ENCODE data around the gene PTPRJ. TPM values are rescaled to one million over a fixed set of nuclear protein-coding genes. Genes with fewer than 3 reads are reported as not detected.

PTPRJ gene
- total and polyA plus RNA-seq, 2 of the 4 experiments (the other 2 are of a cell fraction): 5.6 to 14.9 TPM

DNA sequence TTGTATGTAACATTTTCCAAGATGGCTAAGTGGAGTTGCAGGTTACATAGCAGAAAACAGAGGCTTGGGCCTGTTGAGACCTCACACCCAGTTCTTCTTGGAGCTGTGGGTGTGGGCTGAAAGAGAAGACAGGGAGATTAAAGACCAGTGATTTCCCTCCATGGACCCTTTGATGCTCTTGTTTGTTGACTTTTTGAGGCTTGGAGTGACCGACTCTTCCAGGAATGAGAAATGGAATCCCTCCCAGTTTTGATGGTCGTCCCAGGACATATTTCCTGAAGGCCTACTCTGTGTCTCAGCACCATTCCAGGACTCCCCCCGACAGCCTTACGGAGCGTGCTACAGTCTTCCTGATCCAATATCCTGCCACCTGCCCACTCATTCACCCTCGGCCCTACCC is 96.9 kb downstream of the PTPRJ start:
- Histone ChIP-seq H4K5ac (ENCODE audit: low read depth, low read length) (no peak overlapping the region), H3K18ac (ENCODE audit: low read depth, low read length) (no peak overlapping the region), H4K8ac (ENCODE audit: low read depth in 2 of 2, low read length in 2 of 2) (no peak overlapping the region), H2AK9ac (replicated peaks; ENCODE audit: low read depth, low read length, poor library complexity) (peak overlapping the region; percentile 2), H2AFZ (replicated peaks; ENCODE audit: low read length, poor library complexity) (no peak overlapping the region), H3K4ac (ENCODE audit: low read depth, low read length) (no peak overlapping the region), H2BK15ac (ENCODE audit: low read depth, low read length) (no peak overlapping the region), H3K4me2 (ENCODE audit: low read depth, low read length) (no peak overlapping the region), H2BK5ac (ENCODE audit: low read depth, low read length, poor library complexity, severe bottlenecking) (no peak overlapping the region), H3K79me1 (ENCODE audit: low read depth in 1 of 2, low read length in 2 of 2) (peaks cover 51 to 75% of the 10 kb centered on the region in 2 experiments), H3K27me3 (ENCODE audit: control insufficient read depth, insufficient read depth, low read length) (no peaks in the 10 kb centered on the region), H4K91ac (ENCODE audit: insufficient read depth, low read depth, low read length) (no peak overlapping the region), H3K14ac (replicated peaks; ENCODE audit: low read depth, low read length) (no peak overlapping the region; the same call in 1 of the 2 replicates), H4K20me1 (ENCODE audit: insufficient read depth, low read length) (peaks cover 27% of the 10 kb centered on the region), H2BK120ac (ENCODE audit: low read depth, low read length) (no peak overlapping the region), H3K23ac (ENCODE audit: low read depth, low read length) (no peak overlapping the region), H3K9me3 (ENCODE audit: control insufficient read depth, insufficient read depth, low read length) (no peaks in the 10 kb centered on the region), H2BK20ac (ENCODE audit: low read depth, low read length) (no peak overlapping the region), H3K9ac (ENCODE audit: low read depth, low read length) (no peak overlapping the region), H3K56ac (ENCODE audit: extremely low read depth, insufficient read depth, low read length) (no peak overlapping the region), H3K27ac (ENCODE audit: insufficient read depth, low read length) (no peak overlapping the region), H3K36me3 (ENCODE audit: control insufficient read depth, insufficient read depth, low read length) (no peaks in the 10 kb centered on the region), H3K9me1 (ENCODE audit: insufficient read depth, low read length) (peaks cover 19% of the 10 kb centered on the region; the same call in 1 of the 2 replicates), H3K4me1 (ENCODE audit: control insufficient read depth, insufficient read depth, low read length) (peaks cover 5% of the 10 kb centered on the region), H2AK5ac (ENCODE audit: low read depth, low read length) (no peak overlapping the region), H3K4me3 (ENCODE audit: insufficient read depth, low read depth, low read length) (no peak overlapping the region)
- DNase-seq (peak; percentile 57), ATAC-seq (ENCODE audit: low read depth) (peak; percentile 58)
- POLR2A ChIA-PET (ENCODE audit: unreplicated experiment): no interaction called here
- in situ Hi-C loops (cut with MboI; ENCODE audit: low sequenced_read_pairs): no loop called here
- BruUV-seq (replicated peaks): no TSS peak
- CTCF ChIA-PET: interaction anchor here (0.7 kb wide), 1 partner anchor 11 kb away, joined by 7 read pairs; no protein-coding TSS in a partner anchor
- intact Hi-C loops (cut with micrococcal nuclease): no loop called here
- WGBS, 2 experiments (ENCODE audit: extremely low coverage in 2 of 2, insufficient read length in 1 of 2): 60% methylated on average over 5 of the region's 6 CpGs; no CpG with 5 or more reads in 1 of the 2 experiments
- dilution Hi-C loops (cut with HindIII; ENCODE audit: low sequenced_read_pairs, unreplicated experiment): no loop called here
- TF ChIP-seq, protein P1, sequence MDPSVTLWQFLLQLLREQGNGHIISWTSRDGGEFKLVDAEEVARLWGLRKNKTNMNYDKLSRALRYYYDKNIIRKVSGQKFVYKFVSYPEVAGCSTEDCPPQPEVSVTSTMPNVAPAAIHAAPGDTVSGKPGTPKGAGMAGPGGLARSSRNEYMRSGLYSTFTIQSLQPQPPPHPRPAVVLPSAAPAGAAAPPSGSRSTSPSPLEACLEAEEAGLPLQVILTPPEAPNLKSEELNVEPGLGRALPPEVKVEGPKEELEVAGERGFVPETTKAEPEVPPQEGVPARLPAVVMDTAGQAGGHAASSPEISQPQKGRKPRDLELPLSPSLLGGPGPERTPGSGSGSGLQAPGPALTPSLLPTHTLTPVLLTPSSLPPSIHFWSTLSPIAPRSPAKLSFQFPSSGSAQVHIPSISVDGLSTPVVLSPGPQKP (IDR thresholded peaks at IDR 0.05; ENCODE audit: borderline replicate concordance, low read depth, low read length): no peak
- no peak for TF ChIP-seq RAD21 (IDR thresholded peaks at IDR 0.05; ENCODE audit: low read length)
- TF ChIP-seq MAFK (IDR thresholded peaks at IDR 0.05; ENCODE audit: low read depth, low read length): no peak
- no peak for TF ChIP-seq RCOR1 (IDR thresholded peaks at IDR 0.05; ENCODE audit: insufficient replicate concordance, low read length)
- no peak for TF ChIP-seq CHD1 (IDR thresholded peaks at IDR 0.05; ENCODE audit: low read depth, low read length)
- TF ChIP-seq, protein P2, sequence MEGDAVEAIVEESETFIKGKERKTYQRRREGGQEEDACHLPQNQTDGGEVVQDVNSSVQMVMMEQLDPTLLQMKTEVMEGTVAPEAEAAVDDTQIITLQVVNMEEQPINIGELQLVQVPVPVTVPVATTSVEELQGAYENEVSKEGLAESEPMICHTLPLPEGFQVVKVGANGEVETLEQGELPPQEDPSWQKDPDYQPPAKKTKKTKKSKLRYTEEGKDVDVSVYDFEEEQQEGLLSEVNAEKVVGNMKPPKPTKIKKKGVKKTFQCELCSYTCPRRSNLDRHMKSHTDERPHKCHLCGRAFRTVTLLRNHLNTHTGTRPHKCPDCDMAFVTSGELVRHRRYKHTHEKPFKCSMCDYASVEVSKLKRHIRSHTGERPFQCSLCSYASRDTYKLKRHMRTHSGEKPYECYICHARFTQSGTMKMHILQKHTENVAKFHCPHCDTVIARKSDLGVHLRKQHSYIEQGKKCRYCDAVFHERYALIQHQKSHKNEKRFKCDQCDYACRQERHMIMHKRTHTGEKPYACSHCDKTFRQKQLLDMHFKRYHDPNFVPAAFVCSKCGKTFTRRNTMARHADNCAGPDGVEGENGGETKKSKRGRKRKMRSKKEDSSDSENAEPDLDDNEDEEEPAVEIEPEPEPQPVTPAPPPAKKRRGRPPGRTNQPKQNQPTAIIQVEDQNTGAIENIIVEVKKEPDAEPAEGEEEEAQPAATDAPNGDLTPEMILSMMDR (conservative IDR thresholded peaks at IDR 0.05; ENCODE audit: low read depth, low read length): no peak
- no peak for TF ChIP-seq MAZ (IDR thresholded peaks at IDR 0.05; ENCODE audit: borderline replicate concordance, low read depth, low read length)
- TF ChIP-seq BHLHE40 (IDR thresholded peaks at IDR 0.05; ENCODE audit: low read depth, low read length): no peak
- TF ChIP-seq SMC3 (IDR thresholded peaks at IDR 0.05; ENCODE audit: low read depth, low read length): no peak
- no peak for TF ChIP-seq MXI1 (IDR thresholded peaks at IDR 0.05; ENCODE audit: borderline replicate concordance, low read depth, low read length)
- no peak for TF ChIP-seq POLR2A (IDR thresholded peaks at IDR 0.05; ENCODE audit: low read depth, low read length)
- TF ChIP-seq CEBPB (IDR thresholded peaks at IDR 0.05; ENCODE audit: low read depth, low read length): no peak
- TF ChIP-seq NFE2L2 (IDR thresholded peaks at IDR 0.05; ENCODE audit: low read depth, low read length): no peak
- TF ChIP-seq, protein P3, sequence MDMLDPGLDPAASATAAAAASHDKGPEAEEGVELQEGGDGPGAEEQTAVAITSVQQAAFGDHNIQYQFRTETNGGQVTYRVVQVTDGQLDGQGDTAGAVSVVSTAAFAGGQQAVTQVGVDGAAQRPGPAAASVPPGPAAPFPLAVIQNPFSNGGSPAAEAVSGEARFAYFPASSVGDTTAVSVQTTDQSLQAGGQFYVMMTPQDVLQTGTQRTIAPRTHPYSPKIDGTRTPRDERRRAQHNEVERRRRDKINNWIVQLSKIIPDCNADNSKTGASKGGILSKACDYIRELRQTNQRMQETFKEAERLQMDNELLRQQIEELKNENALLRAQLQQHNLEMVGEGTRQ (IDR thresholded peaks at IDR 0.05; ENCODE audit: low read depth, low read length): no peak
- no peak for TF ChIP-seq RFX5 (IDR thresholded peaks at IDR 0.05; ENCODE audit: low read depth, low read length)
- no peak for TF ChIP-seq FOS (IDR thresholded peaks at IDR 0.05; ENCODE audit: low read depth, low read length)
